ENCODE measurements around the gene KCNMB1. TPM values are rescaled to one million over a fixed set of nuclear protein-coding genes. Genes with fewer than 3 reads are reported as not detected.

Gene KCNMB1
- total and polyA plus RNA-seq, 8 donors, result 0.29 to 19.8 (median 5.5) TPM

DNA sequence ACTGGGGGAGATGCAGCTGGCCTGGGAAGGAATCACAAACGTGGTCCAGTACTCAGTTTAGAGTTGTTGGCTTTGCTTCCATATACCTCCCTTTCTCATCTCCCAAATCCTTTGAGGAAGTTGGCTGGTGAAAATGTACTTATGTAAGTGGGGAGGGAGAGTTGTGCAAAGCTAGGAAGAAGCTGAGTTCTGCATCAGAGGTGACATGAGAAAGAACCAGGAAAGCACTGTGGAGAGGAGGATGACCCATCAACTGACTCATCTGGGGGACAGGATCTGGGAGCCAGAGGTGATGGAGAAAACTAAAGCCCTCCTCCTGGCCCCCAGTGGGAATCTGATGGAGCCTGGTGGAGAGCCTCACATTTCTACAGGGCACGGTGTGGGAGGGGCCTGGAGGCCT is 16.2 kb downstream of the KCNMB1 start:
- H3K27me3 ChIP-seq, result no peaks in the 10 kb centered on the region
- WGBS, 5 donors, result 61 to 79% (median 64%) methylated on average over 2 of the region's 2 CpGs
- no peak for TF ChIP-seq EP300 (IDR thresholded peaks at IDR 0.05)
- TF ChIP-seq, protein P1, sequence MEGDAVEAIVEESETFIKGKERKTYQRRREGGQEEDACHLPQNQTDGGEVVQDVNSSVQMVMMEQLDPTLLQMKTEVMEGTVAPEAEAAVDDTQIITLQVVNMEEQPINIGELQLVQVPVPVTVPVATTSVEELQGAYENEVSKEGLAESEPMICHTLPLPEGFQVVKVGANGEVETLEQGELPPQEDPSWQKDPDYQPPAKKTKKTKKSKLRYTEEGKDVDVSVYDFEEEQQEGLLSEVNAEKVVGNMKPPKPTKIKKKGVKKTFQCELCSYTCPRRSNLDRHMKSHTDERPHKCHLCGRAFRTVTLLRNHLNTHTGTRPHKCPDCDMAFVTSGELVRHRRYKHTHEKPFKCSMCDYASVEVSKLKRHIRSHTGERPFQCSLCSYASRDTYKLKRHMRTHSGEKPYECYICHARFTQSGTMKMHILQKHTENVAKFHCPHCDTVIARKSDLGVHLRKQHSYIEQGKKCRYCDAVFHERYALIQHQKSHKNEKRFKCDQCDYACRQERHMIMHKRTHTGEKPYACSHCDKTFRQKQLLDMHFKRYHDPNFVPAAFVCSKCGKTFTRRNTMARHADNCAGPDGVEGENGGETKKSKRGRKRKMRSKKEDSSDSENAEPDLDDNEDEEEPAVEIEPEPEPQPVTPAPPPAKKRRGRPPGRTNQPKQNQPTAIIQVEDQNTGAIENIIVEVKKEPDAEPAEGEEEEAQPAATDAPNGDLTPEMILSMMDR (IDR thresholded peaks at IDR 0.05), result no peak
- no peak for TF ChIP-seq POLR2AphosphoS5 (IDR thresholded peaks at IDR 0.05)
- no peak for TF ChIP-seq POLR2A (IDR thresholded peaks at IDR 0.05)
- no peaks in the 10 kb centered on the region for H3K36me3 ChIP-seq
- no peaks in the 10 kb centered on the region for H3K9me3 ChIP-seq
- intact Hi-C loops (cut with DNase I; ENCODE audit: low total_unique reads), result no loop called here
- no peak for DNase-seq
- H3K4me1 ChIP-seq, result no peaks in the 10 kb centered on the region
- H3K27ac ChIP-seq, result no peak overlapping the region
- no peak overlapping the region for H3K4me3 ChIP-seq

DNA sequence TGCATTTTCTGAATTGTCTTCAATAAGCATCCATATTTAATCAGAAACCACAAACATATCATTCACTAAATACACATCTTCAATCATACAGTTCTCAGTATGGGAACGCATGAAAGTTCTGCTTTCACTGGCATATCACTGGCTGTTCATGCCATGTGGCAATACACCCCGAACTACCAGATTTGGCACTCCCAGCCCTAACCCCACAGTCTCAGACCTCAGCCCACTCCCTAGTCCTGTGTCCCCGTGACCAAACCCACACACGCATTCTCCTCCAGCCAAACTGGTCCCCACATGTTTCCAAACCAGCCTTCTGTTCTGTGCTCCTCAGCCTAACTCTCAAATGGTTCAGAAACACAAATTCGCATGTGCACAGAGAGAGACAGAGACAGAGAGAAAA is 20.6 kb downstream of the KCNMB1 start:
- Histone ChIP-seq H3K9me3 (no peaks in the 10 kb centered on the region), H3K4me3 (no peak overlapping the region), H3K27ac (no peak overlapping the region), H3K27me3 (no peaks in the 10 kb centered on the region), H3K4me1 (no peaks in the 10 kb centered on the region), H3K36me3 (no peaks in the 10 kb centered on the region)
- intact Hi-C loops (cut with DNase I; ENCODE audit: low total_unique reads), result no loop called here
- WGBS, 5 donors, result 79 to 89% (median 84%) methylated on average over 5 of the region's 5 CpGs
- no peak for DNase-seq
- TF ChIP-seq POLR2AphosphoS5 (IDR thresholded peaks at IDR 0.05), result no peak
- TF ChIP-seq EP300 (IDR thresholded peaks at IDR 0.05), result no peak
- TF ChIP-seq, protein P1 (IDR thresholded peaks at IDR 0.05), result no peak
- no peak for TF ChIP-seq POLR2A (IDR thresholded peaks at IDR 0.05)

DNA sequence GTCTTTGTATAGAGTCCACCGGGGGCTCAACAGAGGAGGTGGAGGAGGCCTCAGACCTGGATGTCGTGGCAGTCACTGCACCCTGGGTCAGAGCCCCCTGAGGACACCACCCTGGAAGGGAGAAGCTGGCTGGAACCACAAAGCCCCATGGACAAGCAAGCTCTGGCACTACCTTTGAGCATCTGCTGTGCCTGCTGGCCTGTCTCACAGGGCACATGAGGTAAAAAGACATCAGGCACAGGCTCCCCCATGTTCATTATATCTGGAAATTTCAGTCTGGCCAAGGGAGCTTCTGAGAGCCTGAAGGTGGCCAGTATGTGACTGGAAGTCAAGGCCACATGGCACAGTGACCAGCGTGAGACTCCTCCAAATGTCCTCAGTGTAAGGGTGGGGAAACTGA is 22.9 kb downstream of the KCNMB1 start:
- Histone ChIP-seq H3K27ac (no peak overlapping the region), H3K36me3 (no peaks in the 10 kb centered on the region), H3K4me3 (no peak overlapping the region), H3K4me1 (peaks cover 0 to 17% (median 4%) of the 10 kb centered on the region in 4 donors), H3K9me3 (no peaks in the 10 kb centered on the region), H3K27me3 (no peaks in the 10 kb centered on the region)
- intact Hi-C loops (cut with DNase I; ENCODE audit: low total_unique reads), result no loop called here
- no peak for DNase-seq
- WGBS, 5 donors, result 83 to 93% (median 88%) methylated on average over 3 of the region's 3 CpGs
- TF ChIP-seq, protein P1 (IDR thresholded peaks at IDR 0.05), result no peak
- TF ChIP-seq POLR2AphosphoS5 (IDR thresholded peaks at IDR 0.05), result no peak
- TF ChIP-seq EP300 (IDR thresholded peaks at IDR 0.05), result no peak
- no peak for TF ChIP-seq POLR2A (IDR thresholded peaks at IDR 0.05)

- H3K27ac ChIP-seq, result no peak overlapping the region
- peaks cover 0 to 22% (median 4%) of the 10 kb centered on the region in 4 donors for H3K4me1 ChIP-seq
- intact Hi-C loops (cut with DNase I; ENCODE audit: low total_unique reads), result no loop called here
- TF ChIP-seq POLR2AphosphoS5 (IDR thresholded peaks at IDR 0.05), result no peak
- TF ChIP-seq, protein P1 (IDR thresholded peaks at IDR 0.05), result no peak
- TF ChIP-seq EP300 (IDR thresholded peaks at IDR 0.05), result no peak
- TF ChIP-seq POLR2A (IDR thresholded peaks at IDR 0.05), result no peak
- no peaks in the 10 kb centered on the region for H3K9me3 ChIP-seq
- DNase-seq, result no peak
- H3K27me3 ChIP-seq, result no peaks in the 10 kb centered on the region
- 62 to 83% (median 77%) methylated on average over 5 of the region's 5 CpGs for WGBS, 5 donors
- no peak overlapping the region for H3K4me3 ChIP-seq
- no peaks in the 10 kb centered on the region for H3K36me3 ChIP-seq
Observed at GRCh38 chr5:170365831-170366230, 23.3 kb downstream of the KCNMB1 start.
